NCI-H345 treated with DMSO at 0.1 percent for 48 hours (cell line): ENCODE measurements around the gene TMEM150B.

Experiments used
- DNase-seq: peaks from one replicate; lab custom pipeline; 2025; ENCODE audit not compliant: unreplicated experiment; lab: John Stamatoyannopoulos, UW

The TMEM150B gene, protein sequence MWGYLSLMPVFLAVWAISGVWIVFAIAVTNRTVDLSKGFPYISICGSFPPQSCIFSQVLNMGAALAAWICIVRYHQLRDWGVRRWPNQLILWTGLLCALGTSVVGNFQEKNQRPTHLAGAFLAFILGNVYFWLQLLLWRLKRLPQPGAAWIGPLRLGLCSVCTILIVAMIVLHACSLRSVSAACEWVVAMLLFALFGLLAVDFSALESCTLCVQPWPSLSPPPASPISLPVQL

DNA sequence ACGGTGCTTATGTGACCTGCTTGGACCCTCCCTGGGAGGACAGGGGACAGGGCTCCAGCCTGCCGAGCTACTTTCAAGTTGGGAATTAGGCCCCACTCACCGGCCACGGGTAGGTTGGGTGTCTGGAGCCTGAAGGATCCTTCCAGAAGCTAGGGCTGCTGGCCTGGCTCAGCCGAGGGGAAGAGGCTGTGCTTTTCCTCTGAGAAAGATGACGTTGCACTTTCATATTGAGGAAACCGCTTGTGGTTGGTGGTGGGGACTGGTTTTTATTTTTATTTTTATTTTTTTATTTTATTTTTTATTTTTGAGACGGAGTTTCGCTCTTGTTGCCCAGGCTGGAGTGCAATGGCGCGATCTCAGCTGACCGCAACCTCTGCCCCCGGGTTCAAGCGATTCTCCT, at the start of gene TMEM150B:
TSS of gene TMEM150B (minus strand) at position 170 of the 400 bp plus-strand sequence. CDS start 4,305 bp downstream, outside the sequence.
- DNase-seq = no peak

DNA sequence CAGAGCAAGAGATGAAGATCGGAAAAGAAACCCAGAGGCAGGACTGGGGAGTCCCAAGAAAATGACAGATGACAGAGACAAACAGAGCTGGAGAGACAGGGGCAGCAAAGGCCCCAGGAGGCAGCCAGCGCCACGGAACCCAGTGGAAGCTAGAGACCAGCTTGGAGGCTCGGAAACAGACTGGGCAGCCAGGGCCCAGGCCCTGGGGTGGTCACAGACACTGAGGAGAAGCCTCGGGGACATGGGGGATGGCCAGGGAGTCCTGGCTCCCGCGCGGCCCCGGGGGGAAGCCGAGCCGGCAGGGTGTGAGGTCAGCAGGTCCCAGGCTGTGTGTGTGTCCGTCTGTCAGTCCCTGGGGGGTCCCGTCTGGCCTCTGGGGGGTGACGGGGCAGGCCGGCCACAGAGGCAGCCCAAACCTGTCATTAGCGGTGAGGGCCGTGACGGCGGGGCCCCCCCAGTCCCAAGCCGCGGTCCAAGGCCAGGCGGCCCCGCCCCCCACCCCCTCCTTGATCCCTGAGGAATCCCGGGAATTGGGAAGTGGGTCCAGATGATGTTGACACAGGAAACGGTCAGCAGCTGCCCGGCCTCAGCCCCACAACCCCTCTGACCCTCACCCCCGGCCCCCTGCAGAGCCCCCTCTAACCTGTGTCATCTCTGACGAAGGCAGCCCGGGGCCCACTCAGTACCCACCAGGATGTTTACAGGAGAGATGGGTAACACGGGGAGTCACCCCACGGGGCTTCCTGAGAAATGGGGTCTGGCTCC, 49.0 kb upstream of the TMEM150B start:
- DNase-seq = no peak

DNA sequence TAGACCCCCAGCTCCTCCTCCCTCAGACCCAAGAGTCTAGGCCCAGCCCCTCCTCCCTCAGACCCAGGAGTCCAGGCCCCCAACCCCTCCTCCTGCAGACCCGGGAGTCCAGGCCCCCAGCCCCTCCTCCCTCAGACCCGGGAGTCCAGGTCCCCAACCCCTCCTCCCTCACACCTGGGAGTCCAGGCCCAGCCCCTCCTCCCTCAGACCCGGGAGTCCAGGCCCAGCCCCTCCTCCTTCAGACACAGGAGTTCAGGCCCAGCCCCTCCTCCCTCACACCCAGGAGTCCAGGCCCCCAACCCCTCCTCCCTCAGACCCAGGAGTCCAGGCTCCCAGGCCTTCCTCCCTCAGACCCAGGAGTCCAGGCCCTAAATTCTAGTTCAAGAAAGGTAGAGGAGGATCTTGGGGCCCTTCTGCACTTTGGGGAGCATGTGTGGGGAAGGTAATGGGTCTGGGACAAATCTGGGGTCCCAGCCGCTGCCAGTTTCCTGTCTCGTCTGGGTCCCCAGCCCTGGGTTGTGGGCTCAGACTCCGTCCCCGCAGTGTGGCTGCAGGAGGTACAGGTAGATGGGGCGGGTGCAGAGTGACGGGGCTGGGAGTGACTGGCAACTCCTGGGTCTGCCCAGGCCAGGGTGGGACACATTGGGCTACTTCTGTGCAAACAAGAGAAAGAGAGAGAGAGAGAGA, 48.3 kb upstream of the TMEM150B start:
- no peak for DNase-seq

DNA sequence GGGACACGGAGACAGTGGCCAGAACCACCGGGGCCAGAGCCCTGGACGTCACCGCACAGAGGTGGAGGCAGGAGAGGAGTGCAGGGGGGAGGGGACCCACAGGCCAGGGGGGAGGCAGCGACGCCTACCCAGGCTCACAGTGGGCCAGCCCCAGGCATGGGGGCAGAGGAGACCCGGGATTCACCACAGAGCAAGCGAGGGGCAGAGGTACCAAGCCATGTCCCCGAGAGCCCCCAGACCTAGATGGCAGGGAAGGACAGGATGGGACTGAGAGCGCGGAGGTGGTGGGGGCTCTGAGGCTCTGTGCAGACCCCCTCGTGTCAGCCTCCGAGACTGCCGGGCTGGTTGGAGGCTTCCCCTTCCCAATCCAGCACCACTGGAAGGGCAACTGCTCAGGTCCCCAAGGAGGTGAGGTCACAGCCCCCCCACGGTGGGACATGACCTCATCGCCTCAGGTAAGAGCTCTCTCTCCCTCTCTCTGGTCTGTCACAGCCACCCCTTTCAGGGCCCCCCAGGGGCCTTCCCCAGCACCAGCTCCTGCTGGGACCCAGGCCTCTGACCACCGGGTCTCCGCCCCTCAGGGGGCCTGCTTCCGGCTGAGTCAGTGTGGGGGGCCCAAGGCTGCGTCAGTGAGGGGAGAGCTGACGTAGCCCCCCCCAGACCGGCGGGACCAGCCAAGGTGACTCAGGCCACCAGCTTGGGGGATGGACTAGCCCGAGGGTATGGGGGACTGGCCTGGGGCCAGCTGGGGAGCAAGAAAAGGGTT, 47.4 kb upstream of the TMEM150B start:
- DNase-seq = no peak

DNA sequence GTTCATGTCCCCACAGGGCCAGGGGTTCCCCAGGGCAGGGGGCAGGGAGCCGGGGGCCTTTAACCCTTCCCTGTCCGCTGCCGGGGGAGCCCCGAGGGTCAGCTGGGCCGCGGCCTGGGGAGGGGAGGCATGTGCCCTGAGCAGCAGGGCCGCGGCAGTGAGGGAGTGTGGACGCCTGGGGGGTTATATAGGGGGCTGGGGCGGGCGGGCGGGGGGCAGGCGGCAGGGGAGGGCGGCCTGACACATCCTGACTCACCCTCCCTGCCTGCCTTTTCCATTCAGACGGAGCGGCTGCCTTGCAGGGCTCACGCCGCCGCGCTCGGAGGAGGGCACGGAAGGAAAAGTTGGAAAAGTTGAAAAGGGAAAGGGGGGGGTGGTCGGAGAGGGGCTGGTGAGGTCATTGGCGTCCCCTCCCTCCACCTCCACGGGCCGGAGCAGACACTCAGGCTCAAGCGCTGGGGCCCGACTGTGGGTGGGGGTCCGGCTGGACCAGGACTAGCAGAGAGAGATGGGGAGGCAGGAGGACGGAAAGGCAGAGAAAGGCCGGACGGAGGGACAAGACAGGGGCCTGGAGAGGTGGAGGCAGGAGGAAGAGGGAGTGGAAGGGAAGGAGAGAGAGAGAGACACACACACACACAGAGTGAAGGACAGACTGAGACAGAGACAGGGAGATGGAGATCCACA, 45.3 kb upstream of the TMEM150B start, which contains the start of gene IL11:
TSS of gene IL11 (minus strand) at position 159 of the 684 bp plus-strand sequence. CDS start at position 6, 153 bp downstream.
- DNase-seq = no peak

DNA sequence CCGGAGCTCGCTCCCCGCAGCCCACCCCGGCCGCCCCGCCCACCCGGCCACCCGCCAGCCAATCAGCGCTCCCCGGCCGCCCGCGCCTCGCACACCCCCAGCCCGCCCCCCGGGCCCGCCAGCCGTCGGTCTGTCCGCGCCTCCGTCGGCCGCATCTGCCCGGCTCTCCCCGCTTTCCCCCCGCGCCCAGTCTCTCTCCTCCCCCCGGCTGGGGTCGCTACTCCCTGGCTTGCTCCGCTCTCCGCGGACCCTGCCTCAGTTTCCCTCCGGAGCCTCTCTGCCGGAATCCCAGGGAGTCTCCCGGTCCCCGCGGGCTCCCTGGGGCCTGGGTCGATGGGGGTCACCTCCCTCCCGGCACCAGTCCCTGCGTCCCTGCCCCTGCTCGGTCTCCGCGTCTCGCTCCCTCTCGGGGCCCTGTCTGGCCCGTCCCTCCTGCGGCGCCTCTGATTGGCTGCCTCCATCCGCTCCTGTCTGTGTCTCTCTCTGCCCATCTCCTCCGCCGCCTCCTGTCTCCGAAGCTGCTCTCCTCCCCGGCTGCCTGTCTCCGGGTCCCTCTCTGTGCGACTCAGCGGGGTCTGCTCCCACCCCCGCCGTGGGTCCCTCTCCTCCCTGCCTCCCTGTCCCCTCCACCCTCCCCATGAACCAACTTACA, 44.6 kb upstream of the TMEM150B start:
- no peak for DNase-seq

DNA sequence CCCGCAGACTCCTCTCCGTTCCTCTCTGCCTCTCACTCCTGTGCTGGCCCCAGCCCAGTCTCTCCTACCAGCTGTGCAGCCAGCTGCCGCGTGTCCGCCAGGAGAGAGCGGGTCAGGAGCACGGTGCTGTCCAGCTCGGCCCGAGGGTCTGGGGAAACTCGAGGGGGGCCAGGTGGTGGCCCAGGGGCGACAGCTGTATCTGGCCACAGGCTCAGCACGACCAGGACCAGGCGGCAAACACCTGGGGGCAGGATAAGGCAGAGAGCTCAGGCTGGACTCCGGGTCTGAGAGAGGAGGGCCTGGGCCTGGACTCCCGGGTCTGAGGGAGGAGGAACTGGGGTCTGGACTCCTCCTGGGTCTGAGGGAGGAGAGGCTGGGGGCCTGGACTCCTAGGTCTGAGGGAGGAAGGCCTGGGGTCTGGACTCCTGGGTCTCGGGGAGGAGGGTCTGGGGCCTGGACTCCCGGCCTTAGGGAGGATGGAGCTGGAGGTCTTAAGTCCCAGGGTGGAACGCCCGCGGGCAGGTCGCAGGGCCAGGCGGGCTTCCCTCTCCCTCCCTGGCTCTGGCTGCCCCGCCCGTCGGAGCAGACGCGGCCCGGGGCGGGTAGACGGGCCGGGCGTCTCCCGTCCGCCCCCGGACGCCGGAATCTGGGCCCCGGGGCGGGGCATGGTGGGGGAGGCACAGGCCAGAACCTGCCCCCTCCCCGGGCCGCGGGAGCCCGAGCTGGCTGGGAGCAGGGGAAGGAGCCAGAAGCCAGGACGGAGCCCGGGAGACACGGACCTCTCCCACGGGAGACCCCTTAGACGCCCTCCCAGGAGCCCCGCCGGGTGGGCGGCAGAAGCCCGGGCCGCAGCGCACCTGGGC, 43.8 kb upstream of the TMEM150B start:
- DNase-seq = no peak

DNA sequence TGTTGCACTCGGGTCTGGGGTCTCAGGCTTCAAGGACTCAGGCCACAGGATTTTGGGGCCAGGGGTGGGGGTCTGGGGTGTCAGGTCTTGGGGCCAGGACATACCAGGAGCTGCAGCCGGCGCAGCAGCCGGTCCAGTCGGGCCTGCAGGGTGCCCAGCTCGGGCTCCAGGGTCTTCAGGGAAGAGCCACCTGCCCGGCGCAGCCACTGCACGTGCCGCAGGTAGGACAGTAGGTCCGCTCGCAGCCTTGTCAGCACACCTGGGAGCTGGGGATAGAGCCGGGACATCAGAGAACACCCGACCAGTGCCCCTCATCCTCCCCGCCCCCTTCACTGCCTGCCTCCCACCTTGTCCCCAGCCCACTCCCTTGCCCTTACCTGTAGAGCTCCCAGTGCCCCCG, 43.0 kb upstream of the TMEM150B start:
- no peak for DNase-seq

DNA sequence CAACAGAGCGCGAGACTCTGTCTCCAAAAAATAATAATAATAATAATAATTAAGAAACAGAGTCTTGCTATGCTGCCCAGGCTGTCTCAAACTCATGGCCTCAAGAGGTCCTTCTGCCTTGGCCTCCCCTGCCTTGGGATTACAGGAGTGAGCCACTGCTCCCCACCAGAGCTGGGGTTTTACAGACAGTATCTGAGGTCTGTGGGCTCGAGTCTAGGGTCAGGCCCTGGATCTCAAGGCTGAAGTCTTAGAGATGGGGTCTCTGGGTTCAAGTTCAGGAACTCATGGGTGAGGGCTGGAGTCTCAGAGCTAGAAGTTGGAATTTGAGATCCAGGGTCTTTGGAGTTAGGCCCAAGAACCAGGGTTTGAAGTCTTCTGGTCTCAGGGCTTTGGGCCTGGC, 41.6 kb upstream of the TMEM150B start:
- no peak for DNase-seq

DNA sequence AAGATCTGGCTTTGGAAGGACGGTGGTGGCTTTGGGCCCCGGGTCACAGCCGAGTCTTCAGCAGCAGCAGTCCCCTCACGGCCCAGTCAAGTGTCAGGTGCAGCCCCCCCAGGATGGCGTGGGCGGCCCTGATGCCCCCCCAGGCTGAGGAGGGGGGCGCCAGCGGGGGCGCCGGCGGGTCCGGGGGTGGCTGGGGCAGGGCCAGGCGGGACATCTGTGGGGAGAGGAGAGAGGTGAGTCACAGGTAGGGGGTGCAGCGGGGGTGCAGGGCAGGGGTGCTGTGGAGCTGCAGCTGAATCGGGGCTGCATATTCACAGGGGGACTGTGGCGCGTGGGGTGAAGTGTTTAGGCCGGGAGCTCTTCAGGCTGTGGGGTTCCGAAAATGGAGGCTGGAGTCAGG, 40.8 kb upstream of the TMEM150B start:
- no peak for DNase-seq

DNA sequence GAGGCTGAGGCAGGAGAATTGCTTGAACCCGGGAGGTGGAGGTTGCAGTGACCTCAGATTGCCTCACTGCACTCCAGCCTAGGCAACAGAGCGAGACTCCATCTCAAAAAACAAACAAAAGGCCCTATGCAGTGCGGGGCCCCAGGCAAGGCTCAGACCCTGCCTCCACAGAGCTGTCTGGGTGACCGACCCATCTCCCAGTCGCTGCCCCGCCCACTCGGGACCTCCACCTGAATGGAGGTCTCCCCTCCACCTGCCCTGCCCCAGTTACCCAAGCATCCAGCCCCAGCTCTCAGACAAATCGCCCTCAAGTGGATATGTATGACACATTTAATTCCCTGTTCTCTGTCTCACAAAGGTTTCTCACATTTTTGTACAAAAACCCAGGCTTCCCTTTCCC, 40.1 kb upstream of the TMEM150B start:
- DNase-seq = no peak

DNA sequence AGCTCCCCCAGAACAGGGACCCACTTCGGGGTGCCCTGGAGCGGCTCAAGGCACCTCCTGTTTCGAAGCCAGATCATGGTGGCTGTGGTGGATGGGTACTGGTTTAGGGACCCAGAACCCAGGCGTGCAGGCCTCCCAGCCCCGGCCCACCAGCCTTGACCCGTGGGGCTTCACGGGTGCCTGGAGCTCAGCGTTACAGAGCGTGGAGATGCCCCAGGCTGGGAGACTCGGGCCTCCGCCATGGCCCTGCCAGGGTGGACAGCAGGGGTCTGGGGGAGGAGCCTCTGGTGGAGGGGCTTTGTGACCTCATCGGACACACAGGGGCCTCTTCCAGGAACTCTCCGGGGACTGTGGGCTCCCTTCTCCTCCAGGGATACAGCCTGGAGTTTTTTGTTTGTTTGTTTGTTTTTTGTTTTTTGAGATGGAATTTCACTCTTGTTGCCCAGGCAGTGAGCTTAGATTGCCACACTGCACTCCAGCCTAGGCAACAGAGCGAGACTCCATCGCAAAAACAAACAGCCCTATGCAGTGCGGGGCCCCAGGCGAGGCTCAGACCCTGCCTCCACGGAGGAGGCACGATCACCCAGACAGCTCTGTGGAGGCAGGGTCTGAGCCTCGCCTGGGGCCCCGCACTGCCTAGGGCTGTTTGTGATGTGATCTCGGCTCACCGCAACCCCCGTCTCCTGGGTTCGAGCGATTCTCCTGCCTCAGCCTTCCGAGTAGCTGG, 38.0 kb upstream of the TMEM150B start, which contains the start of gene GARIN5B:
TSS of gene GARIN5B (minus strand) at position 271 of the 727 bp plus-strand sequence. CDS start at position 77, 194 bp downstream.
- no peak for DNase-seq

DNA sequence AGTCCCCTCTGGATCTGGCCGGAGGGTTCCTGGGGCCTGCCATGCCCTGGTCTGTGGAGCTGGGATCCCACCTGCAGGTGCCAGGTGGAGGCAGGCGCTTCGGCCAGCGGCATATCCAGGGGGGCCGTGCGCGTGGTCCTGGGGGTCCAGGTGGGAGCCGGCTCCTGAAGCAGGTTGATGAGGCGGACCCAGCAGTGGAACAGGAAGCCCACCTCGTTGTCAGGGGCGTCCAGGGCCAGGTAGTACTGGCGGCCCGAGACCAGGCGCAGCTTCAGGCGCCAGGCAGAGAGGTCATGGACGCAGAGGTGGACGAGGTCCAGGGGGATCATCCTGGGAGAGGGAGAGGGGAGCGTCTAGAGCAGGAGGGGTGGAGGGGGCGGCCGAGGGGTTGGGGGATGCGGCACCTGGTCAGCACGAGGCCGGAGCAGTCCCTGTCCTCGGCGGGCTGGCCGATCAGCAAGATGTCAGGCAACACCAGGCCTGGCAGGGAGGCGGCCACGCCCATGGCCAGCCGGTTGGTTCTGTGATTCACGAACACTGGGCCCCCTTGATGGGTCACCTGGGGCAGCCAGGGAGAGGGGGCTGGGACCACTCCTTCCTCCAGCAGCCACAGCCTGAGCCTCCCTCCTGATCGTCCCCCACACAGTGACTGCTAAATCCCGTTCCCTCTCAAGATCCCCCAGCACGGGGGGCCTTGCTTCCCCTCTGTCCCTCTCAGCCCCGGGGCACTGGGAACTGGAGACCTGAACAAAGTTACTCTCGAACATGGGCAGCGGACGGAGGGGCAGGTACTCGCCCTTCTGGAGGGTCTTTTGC, 37.2 kb upstream of the TMEM150B start:
- no peak for DNase-seq

DNA sequence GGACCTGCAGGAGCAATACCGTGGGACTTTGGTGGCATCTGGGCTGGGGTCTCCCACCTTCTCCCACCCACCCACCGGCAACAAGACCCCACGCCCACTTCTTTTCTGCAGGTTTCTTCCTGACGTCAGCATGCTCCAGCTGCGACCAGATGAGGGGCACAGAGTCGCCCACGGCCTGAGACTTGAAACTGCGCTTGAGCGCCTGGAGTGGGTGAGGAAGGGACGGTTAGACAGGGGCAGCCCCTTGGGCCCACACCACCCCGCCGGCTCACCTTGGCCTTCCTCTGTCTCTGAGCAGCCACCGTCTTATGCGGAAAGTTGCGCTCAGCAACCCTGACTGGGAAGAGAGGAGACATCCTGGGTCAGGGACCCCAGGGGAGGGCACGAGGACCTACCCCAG, 35.8 kb upstream of the TMEM150B start:
- no peak for DNase-seq

DNA sequence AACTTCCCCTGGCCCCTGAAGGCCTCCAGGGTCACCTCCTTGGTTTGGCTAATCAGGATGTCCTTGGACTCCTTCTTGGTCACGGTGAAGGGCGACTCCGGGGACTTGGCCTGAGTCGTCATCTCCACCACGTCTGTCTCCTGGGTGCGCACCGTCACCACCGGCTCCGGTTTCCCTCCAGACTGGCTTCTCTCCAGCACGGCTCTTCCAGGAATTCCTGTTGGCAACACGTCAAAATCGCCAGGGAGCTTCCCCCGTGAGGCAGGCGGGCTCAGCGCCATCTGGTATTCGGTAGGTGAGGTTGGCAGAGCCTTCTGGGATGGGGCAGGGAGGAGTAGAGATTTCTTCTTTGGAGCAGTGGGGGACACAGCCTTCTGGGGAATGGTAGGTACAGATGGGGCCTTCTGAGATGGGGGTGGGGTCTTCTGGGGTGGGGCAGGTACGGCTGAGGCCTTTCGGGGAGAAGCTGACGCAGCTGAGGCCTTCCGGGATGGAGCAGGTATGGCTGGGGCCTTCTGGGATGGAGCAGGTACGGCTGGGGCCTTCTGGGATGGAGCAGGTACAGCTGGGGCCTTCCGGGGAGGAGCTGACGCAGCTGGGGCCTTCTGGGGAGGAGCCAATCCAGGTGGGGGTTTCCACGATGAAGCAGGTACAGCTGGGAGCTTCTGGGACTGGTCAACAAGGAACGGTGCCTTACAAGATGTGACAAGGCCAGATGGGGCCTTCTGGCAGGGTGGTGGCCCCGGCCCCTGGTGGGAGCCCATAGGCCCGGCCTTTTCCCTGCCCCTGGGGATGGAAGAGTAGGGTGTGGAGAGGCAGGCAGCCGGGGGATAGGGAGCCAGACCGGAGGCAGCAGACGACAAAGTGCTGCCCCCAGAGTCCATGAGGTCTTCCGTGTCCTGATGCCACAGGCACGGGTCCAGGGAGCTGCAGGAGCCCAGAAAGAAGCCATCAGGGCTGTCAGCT, 34.1 kb upstream of the TMEM150B start:
- no peak for DNase-seq

DNA sequence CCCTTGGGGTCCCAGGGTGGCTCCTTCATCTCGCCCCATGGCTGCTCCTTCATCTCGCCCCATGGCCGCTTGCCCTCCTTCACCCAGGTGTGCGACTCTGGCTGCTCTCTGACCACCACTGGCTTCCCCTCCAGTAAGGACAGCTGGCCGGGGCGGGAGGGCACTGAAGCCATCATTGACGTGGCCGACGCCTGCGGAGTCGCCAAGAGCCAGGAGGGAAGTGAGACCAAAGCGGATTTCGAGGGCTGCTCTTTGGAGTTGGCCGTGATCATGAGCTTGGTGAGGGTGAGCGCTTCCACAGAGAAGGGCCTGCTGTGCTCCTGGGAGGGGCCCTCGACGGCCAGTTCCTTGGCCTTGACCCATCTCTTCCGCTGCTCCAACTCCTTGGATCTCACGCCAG, 33.4 kb upstream of the TMEM150B start:
- DNase-seq = no peak
